ENCODE measurements around the gene AKAP6.

The AKAP6 gene, protein sequence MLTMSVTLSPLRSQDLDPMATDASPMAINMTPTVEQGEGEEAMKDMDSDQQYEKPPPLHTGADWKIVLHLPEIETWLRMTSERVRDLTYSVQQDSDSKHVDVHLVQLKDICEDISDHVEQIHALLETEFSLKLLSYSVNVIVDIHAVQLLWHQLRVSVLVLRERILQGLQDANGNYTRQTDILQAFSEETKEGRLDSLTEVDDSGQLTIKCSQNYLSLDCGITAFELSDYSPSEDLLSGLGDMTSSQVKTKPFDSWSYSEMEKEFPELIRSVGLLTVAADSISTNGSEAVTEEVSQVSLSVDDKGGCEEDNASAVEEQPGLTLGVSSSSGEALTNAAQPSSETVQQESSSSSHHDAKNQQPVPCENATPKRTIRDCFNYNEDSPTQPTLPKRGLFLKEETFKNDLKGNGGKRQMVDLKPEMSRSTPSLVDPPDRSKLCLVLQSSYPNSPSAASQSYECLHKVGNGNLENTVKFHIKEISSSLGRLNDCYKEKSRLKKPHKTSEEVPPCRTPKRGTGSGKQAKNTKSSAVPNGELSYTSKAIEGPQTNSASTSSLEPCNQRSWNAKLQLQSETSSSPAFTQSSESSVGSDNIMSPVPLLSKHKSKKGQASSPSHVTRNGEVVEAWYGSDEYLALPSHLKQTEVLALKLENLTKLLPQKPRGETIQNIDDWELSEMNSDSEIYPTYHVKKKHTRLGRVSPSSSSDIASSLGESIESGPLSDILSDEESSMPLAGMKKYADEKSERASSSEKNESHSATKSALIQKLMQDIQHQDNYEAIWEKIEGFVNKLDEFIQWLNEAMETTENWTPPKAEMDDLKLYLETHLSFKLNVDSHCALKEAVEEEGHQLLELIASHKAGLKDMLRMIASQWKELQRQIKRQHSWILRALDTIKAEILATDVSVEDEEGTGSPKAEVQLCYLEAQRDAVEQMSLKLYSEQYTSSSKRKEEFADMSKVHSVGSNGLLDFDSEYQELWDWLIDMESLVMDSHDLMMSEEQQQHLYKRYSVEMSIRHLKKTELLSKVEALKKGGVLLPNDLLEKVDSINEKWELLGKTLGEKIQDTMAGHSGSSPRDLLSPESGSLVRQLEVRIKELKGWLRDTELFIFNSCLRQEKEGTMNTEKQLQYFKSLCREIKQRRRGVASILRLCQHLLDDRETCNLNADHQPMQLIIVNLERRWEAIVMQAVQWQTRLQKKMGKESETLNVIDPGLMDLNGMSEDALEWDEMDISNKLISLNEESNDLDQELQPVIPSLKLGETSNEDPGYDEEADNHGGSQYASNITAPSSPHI (N-terminal part only)

DNA sequence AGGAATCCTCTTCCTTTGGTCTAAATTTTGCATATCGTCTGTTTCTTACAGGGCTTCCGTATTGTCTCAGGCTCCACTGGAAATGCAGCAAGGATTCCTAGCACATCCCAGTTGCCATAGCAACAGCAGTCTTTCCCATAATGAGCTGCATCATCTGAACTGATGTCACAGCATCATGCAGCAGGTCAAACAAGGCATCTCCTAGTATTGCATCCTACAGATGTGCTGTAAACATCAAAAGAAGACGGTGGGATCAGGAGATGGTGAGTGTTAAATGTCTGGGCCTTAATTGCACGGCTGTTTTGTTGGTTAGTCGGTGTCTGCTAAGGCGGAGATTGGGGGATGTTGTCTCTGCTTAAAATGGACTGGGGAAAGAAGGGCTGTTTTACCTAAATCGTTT, at the start of gene AKAP6:
AKAP6 (plus strand) TSS at position 153 of the 400 bp plus-strand sequence. CDS start 104,196 bp downstream, outside the sequence.
- DNase-seq (ENCODE audit: low read depth), result no peak

DNA sequence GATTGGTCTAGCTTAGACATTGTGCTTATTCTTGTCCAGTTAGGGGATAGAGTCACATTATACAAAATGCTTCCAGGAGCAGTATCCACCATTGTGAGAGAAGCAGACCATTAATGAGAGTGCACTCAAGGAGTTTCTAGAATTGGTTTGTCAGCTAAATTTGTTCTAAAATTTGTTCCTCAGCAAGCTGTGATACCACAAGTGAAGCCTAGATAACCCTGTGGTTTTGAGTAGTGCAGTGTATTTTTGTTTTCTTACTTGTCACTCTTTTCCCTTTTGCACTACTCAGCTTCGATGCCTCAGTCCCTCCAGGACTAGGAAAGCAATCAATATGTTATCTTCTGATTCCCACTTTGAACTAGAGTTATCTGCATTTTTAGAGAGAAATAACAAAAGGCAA, 42.5 kb upstream of the AKAP6 start:
- DNase-seq (ENCODE audit: low read depth), result no peak

DNA sequence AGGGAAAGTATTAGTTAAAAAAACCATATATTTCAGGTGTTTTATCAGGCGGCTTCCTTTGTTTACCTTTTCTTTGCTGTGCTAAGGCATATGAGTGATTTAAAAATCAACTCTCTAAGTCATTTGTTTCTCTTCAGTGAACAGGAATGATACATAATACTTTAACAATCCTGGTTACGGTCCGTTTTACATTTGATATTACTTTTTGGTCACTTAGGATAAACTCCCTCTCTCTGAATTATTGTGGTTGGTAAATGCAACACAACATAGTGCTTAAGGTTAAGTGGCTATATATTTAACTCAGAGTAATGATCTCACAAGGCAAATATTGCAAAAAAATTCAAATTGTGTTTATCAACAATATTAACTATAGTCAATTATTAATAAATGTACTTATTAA, 32.7 kb upstream of the AKAP6 start:
- DNase-seq (ENCODE audit: low read depth), result no peak

DNA sequence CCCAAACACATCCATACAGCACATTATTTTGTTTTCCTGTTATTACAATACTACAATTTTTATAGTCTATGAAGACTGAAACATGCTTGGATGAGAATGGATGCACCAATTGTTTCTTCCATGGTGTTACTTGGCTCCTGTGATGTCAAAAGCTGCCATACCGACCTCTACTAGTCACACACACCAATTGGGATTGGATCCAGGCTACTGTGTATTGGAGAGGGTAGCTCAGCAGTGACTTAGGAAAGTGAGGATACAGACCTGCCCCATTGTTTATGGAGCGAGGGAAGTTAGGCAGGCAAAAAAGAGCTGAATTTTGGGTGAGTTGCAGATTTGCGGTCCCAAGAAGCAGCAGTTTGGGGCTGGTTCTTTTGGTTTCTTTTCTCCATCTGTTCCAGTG, 30.8 kb upstream of the AKAP6 start:
- no peak for DNase-seq (ENCODE audit: low read depth)

DNA sequence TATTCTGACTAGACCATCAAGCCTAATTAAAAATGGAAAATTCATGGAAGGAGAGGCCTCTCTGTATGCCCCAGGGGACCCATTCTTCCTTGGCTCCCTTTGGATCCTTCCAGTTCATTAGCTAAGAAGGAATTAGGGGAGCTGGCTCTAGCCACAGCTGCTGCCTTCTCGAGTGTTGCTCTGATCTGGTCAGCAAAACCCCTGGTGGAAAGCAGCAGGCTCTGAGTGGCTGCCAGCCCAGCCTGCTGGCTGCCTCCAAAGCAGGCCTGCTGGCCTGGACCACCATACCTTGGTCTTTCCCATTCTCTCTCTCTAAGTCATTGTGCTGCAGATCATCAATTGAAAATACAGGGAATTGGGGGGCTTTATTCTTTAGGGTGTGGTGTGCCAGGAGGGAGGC, 29.0 kb upstream of the AKAP6 start:
- DNase-seq (ENCODE audit: low read depth), result no peak

DNA sequence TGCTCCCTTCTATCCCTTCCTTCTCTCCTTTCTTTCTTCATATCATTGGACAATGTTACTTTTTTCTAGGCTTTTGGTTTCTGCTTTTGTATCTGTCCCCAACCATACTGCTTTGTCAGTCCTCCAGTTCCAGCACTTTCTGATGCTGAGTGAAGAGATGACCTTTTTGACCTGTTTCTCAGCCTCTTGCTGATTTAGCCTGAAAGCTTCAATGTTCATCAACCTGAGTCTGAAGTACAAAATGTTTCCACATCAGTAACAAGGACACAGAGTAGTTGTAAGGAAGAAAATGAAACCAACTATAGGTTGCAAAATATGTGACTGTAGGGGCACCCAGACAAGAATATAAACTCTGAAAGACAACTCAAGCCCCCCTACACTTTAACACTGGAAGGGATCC, 25.2 kb upstream of the AKAP6 start:
- no peak for DNase-seq (ENCODE audit: low read depth)

DNA sequence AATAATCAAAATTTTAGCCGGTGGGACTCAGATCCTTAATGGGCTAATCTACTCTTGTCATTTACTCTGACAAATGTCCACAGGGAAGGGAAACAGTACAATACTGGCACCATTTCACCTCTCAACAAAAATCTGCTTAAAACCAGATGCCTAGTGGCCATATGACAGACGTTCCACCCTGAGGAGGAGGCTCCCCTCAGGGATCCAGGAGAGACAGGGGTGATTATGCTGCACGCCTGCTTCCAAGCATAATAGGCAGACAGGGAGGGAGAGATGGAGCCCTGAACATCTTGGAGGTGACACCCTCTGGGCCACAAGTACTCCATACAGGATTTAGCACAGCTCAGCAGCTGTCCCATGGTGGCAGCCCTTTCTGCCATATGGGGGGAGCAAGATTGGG, 24.8 kb upstream of the AKAP6 start:
- no peak for DNase-seq (ENCODE audit: low read depth)

DNA sequence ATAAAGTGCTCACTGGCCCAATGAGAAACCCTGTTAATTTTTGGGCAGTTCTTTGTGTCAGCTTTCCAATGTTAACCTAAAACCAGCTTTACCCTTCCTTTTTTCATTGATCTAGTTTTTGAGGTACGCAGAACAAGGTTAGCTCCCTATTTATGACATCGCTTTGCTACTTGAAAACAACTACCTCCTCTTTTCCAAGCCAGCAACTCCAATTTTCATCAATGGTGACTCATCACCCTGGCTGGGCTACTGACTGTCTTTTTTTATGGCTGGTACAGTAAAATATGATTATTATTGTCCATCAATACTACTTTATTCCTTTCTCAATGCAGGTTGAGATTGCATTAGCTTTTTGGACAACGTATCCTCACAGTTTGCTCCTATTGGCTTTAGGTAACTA, 22.5 kb upstream of the AKAP6 start:
- DNase-seq (ENCODE audit: low read depth), result no peak

DNA sequence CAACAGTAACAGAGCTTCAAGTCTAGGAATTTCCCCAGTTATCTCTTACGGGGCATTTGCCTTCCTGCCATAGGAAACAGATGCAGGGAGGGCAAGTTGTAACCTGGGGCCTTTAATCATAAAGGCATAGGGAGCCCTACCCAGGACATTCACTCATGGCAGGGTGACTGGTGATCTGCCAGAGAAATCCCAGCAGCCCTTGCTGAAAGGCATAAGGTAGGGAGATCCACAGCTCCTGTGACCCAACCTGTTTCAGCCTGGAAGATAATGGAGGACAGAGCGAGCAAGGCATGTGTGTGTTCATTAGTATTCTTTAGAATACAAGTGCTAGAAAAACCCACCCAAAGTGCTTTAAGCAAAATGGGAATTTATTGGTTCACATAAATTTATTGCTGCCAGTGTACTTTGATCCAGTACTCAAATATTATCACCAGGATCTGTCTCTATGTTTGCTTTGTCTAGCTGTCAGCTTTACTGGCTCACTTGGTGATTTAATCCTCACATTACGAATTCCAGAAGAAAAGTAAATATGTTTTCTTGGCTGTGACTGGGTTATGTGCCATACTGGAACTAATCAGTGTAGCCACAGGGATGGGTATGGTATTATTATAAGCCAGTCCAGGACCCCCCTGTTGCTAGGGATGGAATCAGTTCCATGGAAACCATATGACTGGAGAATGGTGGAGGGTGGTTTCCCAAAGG, 21.1 kb upstream of the AKAP6 start:
- no peak for DNase-seq (ENCODE audit: low read depth)

DNA sequence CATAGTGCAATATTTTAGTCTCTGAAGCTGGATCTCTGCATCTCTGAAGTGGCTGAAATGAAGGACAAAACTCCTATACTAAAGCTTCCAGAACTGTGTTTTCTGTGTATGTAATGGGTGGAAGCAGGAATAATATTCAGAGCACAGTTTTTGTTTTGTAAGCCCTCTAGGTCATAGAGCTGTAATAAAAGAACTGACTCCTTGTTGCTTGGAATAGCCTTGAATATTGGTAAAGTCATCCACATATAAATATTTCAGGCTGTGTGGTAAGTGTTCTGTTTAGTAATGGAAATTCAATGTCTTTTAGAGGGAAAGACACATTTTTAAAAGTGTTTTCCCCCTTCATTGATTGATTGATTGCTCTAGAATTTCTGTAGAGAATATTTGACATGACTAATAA, 18.2 kb upstream of the AKAP6 start:
- no peak for DNase-seq (ENCODE audit: low read depth)

DNA sequence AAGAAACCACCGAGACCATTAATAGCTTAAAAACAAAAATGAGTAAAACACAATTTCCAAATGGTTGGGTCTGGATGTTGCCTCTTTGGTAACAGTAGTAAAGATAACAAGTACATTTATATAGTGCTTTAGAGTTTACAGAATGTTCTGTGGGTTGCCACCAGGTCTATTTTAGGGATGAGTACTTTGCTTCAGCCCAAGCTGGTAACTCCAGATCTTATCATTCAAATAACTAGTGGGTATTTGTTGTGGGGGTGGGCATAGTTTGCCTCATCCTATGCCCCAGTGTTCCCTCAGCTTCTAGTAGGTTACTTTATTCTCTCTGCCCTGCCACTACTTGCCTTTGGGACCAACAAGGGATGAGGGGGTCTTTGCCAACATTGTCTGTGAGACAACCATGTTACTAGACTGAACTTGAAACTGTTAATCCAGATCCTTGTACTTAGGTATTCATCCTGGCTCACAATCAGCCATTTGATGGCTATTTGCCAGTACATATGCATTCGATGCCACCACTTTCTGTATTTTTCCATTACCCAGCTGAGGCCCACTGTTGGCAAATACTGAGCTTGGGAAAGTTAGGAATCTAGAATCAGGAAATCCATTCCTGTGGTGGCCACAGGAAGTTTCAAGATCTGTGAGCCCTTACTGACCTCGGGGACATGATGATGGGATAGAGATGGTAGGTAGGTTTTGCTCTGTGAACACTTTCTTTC, 17.6 kb upstream of the AKAP6 start:
- no peak for DNase-seq (ENCODE audit: low read depth)

DNA sequence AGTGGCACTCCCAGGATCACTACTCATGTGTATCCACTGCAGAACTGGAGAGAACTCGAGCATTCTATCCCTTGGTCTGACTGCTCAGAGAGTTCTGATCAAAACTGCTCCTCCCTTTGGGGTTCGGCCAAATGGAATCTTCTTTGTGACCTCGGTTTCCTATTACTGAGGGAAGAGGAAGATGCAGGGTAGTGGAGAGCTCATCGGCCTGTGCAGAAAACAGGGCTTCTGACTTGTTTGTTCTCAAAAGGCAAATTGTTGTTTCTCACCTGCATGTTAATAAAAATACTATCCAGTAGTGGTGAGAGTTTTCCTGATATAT, 17.1 kb upstream of the AKAP6 start:
- no peak for DNase-seq (ENCODE audit: low read depth)

DNA sequence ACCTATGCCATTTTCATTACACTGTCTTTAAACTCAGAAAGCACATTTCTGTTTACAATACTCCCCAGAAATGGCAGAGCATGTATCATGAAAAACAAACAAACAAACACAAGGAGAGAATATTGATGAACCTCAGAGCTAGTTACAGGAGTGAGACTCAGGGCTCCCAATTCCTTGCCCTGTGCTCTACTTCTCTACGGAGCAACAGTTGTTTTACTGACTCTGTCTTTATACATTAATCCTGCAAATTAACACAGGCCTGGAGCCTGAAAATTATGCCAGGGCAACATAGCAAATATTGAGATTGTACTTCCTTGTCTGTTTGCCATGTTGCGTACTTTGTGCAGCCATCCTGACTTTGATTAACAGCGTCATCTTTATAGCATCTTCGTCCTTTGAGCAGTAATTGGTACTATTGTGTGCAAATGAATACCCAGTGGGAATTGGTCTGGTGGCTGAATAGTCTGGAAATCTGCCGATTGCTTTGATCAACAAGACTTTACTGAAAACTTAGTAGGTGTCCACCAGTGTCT, 15.2 kb upstream of the AKAP6 start:
- DNase-seq (ENCODE audit: low read depth), result no peak

DNA sequence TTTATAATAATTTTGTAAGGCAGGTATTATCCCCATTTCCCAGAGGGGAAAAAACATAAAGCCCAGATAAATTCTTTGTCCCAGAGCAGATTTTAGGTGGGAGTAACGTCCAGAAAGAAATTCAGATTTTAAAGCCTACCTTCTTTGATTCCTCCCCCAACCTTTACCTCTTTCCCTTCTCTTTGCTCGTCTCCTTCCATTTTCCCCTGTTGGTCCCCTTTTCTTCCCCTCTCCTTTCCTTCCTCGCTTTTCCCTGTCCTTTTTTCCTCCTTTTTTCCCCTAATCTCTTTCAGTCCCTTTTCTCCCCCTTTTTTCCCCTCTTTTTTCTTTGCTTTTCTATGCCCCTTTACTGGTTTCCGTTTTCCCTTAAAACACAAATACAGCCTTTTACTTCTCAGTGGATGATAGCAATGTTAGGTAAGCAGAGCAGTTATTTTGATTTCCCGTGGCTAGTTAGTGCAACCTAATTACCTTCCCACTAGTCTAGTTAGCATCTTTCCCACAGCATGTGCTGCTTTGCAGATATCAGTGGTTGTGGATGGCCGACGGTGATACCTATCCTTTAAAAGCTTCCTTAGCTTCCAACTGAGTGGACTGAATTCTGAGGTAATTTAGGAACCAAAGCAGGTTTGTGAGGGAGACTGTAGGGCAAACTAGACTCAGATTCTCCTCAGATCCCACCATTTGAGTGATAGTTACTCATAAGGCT, 10.9 kb upstream of the AKAP6 start:
- DNase-seq (ENCODE audit: low read depth), result no peak

DNA sequence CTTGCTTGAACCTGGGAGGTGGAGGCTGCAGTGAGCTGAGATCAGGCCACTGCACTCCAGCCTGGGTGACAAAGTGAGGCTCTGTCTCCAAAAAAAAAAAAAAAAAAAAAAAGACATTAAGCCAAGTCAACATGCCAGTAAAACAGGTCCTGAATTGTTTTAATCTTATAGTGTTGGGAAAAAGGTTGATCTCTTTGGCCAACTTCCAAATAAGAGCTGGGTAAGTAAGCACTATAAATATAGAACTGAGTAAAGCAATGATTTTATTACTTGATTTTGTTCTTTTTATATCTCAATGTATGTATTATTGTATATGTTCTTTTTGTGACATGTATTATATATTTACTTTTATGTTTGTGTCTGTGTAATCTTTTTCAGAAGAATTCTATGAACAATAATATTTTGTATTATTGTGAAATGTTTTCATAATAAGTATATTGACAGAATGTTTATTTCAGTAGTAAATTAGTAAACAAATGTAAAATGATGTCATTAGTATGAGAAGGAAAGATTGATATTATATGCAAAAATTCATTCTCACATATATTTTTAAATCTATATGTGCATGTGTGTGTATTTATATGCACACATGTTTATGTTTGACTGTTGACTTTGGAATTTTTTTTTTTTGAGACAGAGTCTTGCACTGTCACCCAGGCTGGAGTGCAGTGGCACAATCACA, 9.6 kb upstream of the AKAP6 start:
- DNase-seq (ENCODE audit: low read depth), result no peak

DNA sequence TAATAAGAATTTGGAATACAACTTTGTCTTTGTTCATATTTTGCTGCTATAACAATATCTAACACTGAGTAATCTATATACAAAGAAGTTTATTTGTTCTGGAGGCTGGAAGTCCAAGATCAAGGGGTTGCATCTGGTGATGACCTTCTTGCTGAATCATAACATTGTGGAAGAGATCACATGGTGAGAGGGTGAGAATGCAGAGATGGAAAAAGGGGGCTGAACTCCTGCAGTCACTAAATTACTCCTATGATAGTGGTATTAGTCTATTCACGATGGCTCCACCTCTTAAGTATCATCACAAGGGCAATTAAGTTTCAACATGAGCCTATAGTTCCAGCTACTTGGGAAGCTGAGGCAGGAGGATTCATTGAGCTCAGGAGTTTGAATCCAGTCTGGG, 4.5 kb upstream of the AKAP6 start:
- DNase-seq (ENCODE audit: low read depth), result no peak

DNA sequence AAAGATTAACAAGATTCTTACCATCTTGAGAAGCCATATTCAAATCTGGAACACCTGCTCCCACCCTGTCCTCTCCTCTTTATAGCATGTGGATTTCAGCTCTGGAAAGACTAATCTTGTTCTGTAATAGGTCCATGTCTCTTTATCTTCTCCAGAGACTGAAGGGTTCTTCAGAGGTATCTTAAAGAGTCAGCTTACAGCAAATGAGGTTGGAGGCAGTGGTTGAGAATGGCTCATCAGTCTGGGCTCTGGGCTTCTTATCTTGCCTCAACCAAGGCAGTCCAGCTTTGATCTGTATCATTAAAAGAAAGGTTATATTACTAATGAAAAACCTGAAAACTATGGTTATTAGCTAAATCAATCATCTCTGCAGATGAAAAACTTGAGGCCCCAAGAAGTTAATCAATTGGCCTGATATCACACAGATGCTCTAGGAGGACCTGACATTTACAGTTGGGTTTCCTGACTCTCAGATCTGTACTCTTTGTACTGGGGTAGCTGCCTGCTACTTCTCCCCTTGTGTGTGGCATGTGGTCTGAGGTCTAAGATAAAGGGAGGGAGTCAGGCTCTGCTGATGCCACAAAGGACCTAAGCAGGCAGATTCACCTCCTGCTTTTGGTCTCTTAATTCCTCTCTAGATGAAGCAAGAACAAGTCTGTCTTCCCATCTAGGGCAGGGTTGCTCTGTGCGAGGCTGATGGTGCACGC, 1.7 kb upstream of the AKAP6 start:
- DNase-seq (ENCODE audit: low read depth), result no peak

DNA sequence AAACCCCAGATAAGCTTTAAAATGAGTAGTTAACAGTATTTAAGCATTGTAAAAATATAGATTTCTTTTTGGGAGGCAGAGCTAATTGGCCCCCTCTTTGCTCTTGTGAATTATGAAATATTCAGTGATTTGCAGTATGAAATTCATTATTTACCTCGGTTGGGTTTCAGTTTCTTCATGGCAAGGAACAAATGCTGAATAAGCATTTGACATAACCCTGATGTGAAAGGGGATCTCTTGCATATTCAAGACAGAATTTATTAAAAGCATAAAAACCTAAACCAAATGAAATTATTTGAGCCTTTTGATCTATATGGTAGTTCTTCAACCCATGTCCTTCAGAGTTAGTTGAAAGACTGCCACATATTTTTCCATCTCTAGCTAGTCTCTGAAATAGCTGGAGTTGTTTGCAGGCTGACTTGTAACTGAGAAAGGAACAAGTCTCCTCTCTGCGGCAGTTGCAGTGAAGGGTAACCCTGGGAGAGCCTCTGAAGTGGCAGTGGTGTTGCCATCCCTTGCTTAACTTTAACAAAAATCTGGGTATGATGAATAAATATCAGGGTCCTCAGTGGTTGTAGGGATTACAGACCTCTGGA, 690 bp downstream of the AKAP6 start:
- DNase-seq (ENCODE audit: low read depth), result no peak
